ENCODE data around the gene TXNRD2.

DNA sequence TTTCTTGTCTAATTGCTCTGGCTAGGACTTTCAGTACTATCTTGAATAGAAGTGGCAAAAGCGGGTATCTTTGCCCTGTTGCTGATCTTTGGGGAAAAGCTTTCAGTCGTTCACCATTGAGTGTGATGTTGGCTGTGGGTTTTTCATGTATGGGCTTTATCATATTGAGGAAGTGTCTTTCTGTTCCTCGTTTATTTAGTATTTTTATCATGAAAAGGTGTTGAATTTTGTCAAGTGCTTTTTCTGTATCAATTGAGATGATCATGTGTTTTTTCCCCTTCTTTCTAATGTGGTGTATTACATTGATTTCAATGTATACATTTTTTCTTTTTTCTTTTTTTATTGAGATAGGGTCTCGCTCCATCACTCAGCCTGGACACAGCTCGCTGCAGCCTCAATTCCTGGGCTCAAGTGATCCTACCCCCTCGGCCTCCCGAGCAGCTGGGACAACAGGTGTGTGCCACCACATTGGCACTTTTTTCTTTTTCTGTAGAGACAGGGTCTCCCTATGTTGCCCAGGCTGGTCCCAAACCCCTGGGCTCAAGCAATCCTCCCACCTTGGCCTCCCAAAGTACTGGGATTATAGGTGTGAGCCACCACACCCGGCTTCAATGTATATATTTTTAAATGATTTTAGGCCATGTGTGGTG lies 81.6 kb downstream of the TXNRD2 start:
- TF ChIP-seq, protein P1, sequence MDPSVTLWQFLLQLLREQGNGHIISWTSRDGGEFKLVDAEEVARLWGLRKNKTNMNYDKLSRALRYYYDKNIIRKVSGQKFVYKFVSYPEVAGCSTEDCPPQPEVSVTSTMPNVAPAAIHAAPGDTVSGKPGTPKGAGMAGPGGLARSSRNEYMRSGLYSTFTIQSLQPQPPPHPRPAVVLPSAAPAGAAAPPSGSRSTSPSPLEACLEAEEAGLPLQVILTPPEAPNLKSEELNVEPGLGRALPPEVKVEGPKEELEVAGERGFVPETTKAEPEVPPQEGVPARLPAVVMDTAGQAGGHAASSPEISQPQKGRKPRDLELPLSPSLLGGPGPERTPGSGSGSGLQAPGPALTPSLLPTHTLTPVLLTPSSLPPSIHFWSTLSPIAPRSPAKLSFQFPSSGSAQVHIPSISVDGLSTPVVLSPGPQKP (IDR thresholded peaks at IDR 0.05; ENCODE audit: low read depth, low read length) = no peak
- TF ChIP-seq POLR2AphosphoS5 (IDR thresholded peaks at IDR 0.05; ENCODE audit: low read length) = no peak
